HK-2 (cell line): Measurements from ENCODE around the gene SHROOM2.
A peak's percentile ranks its signal among the peaks of the same experiment; 100 is the strongest.
"Not testable (repeated sequence)": the region's sequence is repeated elsewhere in the genome, so short reads cannot be mapped to it uniquely, and the experiment has no call there.

Experiments used
- DNase-seq: peaks from one replicate; pipeline ENCODE4 v3.0.0-alpha.2; 2018; ENCODE audit not compliant: unreplicated experiment

The SHROOM2 gene

GRCh38 chrX:9829308-9830267 lies 43.4 kb downstream of the SHROOM2 start:
- DNase-seq, result peak; percentile 47

GRCh38 chrX:9832811-9833210 lies 46.6 kb downstream of the SHROOM2 start:
- no peak for DNase-seq

- DNase-seq, result no peak
Observed at GRCh38 chrX:9835585-9836210, 49.5 kb downstream of the SHROOM2 start.

- peak; percentile 29 for DNase-seq
Observed at GRCh38 chrX:9842541-9842940, 56.3 kb downstream of the SHROOM2 start.

- DNase-seq, result no peak
Observed at GRCh38 chrX:9844936-9845577, 58.8 kb downstream of the SHROOM2 start.

- no peak for DNase-seq
Observed at GRCh38 chrX:9845578-9845952, 59.3 kb downstream of the SHROOM2 start.

GRCh38 chrX:9846631-9847030 lies 60.4 kb downstream of the SHROOM2 start:
- peak; percentile 64 for DNase-seq

- peak; percentile 69 for DNase-seq
Observed at GRCh38 chrX:9847071-9847470, 60.8 kb downstream of the SHROOM2 start.

GRCh38 chrX:9848718-9849479 lies 62.7 kb downstream of the SHROOM2 start:
- no peak for DNase-seq

GRCh38 chrX:9851890-9852289 lies 65.7 kb downstream of the SHROOM2 start:
- peak; percentile 42 for DNase-seq

GRCh38 chrX:9853307-9853706 lies 67.1 kb downstream of the SHROOM2 start:
- DNase-seq, result no peak

- DNase-seq, result no peak
Observed at GRCh38 chrX:9855561-9856283, 69.5 kb downstream of the SHROOM2 start.

- no peak for DNase-seq
Observed at GRCh38 chrX:9856588-9856987, 70.4 kb downstream of the SHROOM2 start.

- no peak for DNase-seq
Observed at GRCh38 chrX:9857575-9858474, 71.6 kb downstream of the SHROOM2 start.

GRCh38 chrX:9858684-9859083 lies 72.5 kb downstream of the SHROOM2 start:
- DNase-seq, result not testable (repeated sequence)

- DNase-seq, result no peak
Observed at GRCh38 chrX:9859711-9860555, 73.7 kb downstream of the SHROOM2 start.

- DNase-seq, result no peak
Observed at GRCh38 chrX:9860826-9861225, 74.6 kb downstream of the SHROOM2 start.

- no peak for DNase-seq
Observed at GRCh38 chrX:9861711-9862110, 75.5 kb downstream of the SHROOM2 start.

- DNase-seq, result no peak
Observed at GRCh38 chrX:9862525-9862924, 76.3 kb downstream of the SHROOM2 start.
